H1 (cell line): ENCODE data around the gene STX2. TPM values are rescaled to one million over a fixed set of nuclear protein-coding genes. Genes with fewer than 3 reads are reported as not detected.
A peak's percentile ranks its signal among the peaks of the same experiment; 100 is the strongest.

Experiments used
- CBX5 ChIP-seq: fragments of 300-800, 300-1000 bp; sonication (generic); IDR thresholded peaks from 2 replicates; pipeline ENCODE4 v1.7.1; 2016; ENCODE audit warnings: antibody characterized with exemption, low read length, low read depth
- CEBPB ChIP-seq: IDR thresholded peaks from 2 replicates; pipeline ENCODE4 v1.6.1; 2012; ENCODE audit warnings: low read depth, low read length
- CREB1 ChIP-seq: IDR thresholded peaks from 2 replicates; pipeline ENCODE4 v1.6.1; 2012; ENCODE audit warnings: inconsistent platforms
- FOSL1 ChIP-seq: IDR thresholded peaks from 2 replicates; pipeline ENCODE4 v1.6.1; 2011; ENCODE audit warnings: mild to moderate bottlenecking, low read depth, low read length, moderate library complexity; ENCODE audit not compliant: insufficient read depth
- HDAC6 ChIP-seq: IDR thresholded peaks from one replicate; pipeline ENCODE4 v1.7.1; 2012; ENCODE audit warnings: low read depth, mild to moderate bottlenecking, inconsistent platforms, low read length, moderate library complexity
- JUND ChIP-seq: IDR thresholded peaks from 2 replicates; pipeline ENCODE4 v1.6.1; 2011; ENCODE audit warnings: mild to moderate bottlenecking, improper control_type of control experiment, low read length
- KDM1A ChIP-seq: fragments of 200-600, 300-600 bp; sonication (generic); IDR thresholded peaks from 2 replicates; pipeline ENCODE4 v1.7.1; 2016; ENCODE audit warnings: mild to moderate bottlenecking, low read length, borderline replicate concordance
- KDM4A ChIP-seq: IDR thresholded peaks from one replicate; pipeline ENCODE4 v1.7.1; 2012; ENCODE audit warnings: low read depth, mild to moderate bottlenecking, moderate library complexity, low read length, inconsistent platforms; ENCODE audit not compliant: severe bottlenecking
- KDM5A ChIP-seq: fragments of 200-600 bp; IDR thresholded peaks from 2 replicates; pipeline ENCODE4 v1.7.1; 2012; ENCODE audit warnings: mild to moderate bottlenecking, low read length, inconsistent platforms, mixed read lengths
- NANOG ChIP-seq: IDR thresholded peaks from 2 replicates; pipeline ENCODE4 v1.6.1; 2011; ENCODE audit warnings: low read length, low read depth, mild to moderate bottlenecking, inconsistent platforms; ENCODE audit not compliant: insufficient read depth, poor library complexity, severe bottlenecking
- POLR2A ChIP-seq, 2 experiments: IDR thresholded peaks; 1 replicate in 1 of 2; 2 replicates in 1 of 2; pipeline ENCODE4 v1.6.1; 2011; ENCODE audit warnings: low read depth in 2 of 2, low read length in 2 of 2, mild to moderate bottlenecking in 2 of 2; ENCODE audit errors: control extremely low read depth in 1 of 2
- SP1 ChIP-seq: IDR thresholded peaks from 2 replicates; pipeline ENCODE4 v1.6.1; 2011; ENCODE audit warnings: low read depth, low read length
- SP2 ChIP-seq: IDR thresholded peaks from 2 replicates; pipeline ENCODE4 v1.6.1; 2012; ENCODE audit warnings: mild to moderate bottlenecking, low read length, inconsistent platforms
- SP4 ChIP-seq: IDR thresholded peaks from 2 replicates; pipeline ENCODE4 v1.6.1; 2012; ENCODE audit warnings: low read length, inconsistent platforms
- TAF1 ChIP-seq: IDR thresholded peaks from 2 replicates; pipeline ENCODE4 v1.6.1; 2011; ENCODE audit warnings: mild to moderate bottlenecking, low read depth, low read length
- TEAD4 ChIP-seq: IDR thresholded peaks from 2 replicates; pipeline ENCODE4 v1.6.1; 2012; ENCODE audit warnings: low read depth, low read length, inconsistent platforms, mixed read lengths
- YY1 ChIP-seq: IDR thresholded peaks from 2 replicates; pipeline ENCODE4 v1.6.1; 2011; ENCODE audit warnings: low read depth, mild to moderate bottlenecking, low read length
- ZNF274 ChIP-seq: IDR thresholded peaks from 2 replicates; pipeline ENCODE4 v1.7.0; 2012; ENCODE audit warnings: low read length, borderline replicate concordance; ENCODE audit errors: extremely low read depth
- polyA plus RNA-seq, 7 experiments: library from polyadenylated mRNA; depleted of rRNA in 3 of 7; stranded (reverse) in 5 of 7; unstranded in 2 of 7; fragments of >200 nt in 5 of 7; fragments of 200-250 nt in 2 of 7; gene quantifications; 1 replicate in 5 of 7; 2 replicates in 1 of 7; 4 replicates in 1 of 7; pipeline versions ENCODE4 v1.2.1 to v1.2.3, GENCODE V29; 2011 to 2013; ENCODE audit warnings: missing spikeins in 2 of 7, mixed read lengths in 2 of 7
- total RNA-seq: library from RNA; stranded (reverse); fragmentation: NEBNext Ultra II Directional; extraction: Animal tissue kit (Norgen Biotek cat#: 25700); gene quantifications from 2 replicates; pipeline ENCODE4 v1.2.1, GENCODE V29; 2021
- TF ChIP-seq, protein P1 (sequence below): IDR thresholded peaks from 2 replicates; pipeline ENCODE4 v1.6.1; 2012; ENCODE audit warnings: low read length, inconsistent platforms
- TF ChIP-seq, protein P2 (sequence below): IDR thresholded peaks from 2 replicates; pipeline ENCODE4 v1.6.1; 2012; ENCODE audit warnings: inconsistent platforms
- TF ChIP-seq, protein P3 (sequence below), 3 experiments: IDR thresholded peaks; 1 replicate in 2 of 3; 2 replicates in 1 of 3; pipeline versions ENCODE4 v1.5.1 to v1.6.1; 2011; ENCODE audit warnings: low read length in 3 of 3, mild to moderate bottlenecking in 3 of 3, inconsistent platforms in 2 of 3, low read depth in 1 of 3, moderate library complexity in 1 of 3; ENCODE audit not compliant: insufficient read depth in 1 of 3; ENCODE audit errors: control extremely low read depth in 1 of 3

The STX2 gene
- total and polyA plus RNA-seq, 2 of the 8 experiments (the other 6 are each of a cell fraction or from before 2014, with no cell fraction given), result 20.0 to 26.3 TPM

DNA sequence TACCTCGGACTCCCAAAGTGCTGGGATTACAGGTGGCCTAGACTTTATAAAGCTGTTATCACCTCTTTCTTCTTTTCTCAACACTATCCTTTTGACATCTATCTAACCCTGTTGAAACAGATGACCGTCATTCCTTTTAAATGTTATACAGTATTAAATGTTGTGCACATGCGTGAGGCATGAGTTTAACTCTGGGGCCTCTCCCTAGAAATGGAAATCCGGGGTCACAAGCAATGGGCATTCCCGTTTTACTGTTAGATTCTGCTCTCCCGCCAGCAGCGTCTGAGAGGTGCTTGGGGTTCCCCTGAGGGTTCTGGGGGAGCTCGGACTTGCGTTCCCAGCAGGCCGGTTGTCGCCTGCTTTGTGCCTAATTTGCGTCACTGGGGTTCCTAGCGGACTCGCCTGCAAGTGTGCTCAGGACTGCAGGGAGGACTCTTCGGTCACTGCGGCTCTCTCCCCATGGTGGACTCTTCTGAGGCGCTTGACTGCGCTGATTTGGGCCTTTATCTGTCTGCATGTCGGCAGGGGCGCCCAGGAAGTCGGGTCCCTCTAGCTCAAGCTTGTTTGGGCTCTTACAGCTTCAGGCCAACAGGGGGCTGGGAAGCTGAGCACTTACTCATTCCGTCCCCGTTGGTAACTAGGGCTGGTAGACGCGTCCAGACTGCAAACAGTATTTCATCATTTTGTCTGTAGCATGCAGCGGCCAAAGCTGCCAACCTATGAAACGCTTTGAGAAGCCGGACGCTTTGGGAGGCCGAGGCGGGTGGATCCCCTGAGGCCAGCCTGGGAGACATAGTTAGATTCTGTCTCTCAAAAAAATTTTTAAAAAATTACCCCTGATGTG lies 31.6 kb upstream of the STX2 start (continued):
- TF ChIP-seq, protein P1, sequence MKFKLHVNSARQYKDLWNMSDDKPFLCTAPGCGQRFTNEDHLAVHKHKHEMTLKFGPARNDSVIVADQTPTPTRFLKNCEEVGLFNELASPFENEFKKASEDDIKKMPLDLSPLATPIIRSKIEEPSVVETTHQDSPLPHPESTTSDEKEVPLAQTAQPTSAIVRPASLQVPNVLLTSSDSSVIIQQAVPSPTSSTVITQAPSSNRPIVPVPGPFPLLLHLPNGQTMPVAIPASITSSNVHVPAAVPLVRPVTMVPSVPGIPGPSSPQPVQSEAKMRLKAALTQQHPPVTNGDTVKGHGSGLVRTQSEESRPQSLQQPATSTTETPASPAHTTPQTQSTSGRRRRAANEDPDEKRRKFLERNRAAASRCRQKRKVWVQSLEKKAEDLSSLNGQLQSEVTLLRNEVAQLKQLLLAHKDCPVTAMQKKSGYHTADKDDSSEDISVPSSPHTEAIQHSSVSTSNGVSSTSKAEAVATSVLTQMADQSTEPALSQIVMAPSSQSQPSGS, result peak; percentile 64; the same call in 1 of the 2 replicates
- TF ChIP-seq, protein P2, sequence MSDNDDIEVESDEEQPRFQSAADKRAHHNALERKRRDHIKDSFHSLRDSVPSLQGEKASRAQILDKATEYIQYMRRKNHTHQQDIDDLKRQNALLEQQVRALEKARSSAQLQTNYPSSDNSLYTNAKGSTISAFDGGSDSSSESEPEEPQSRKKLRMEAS, result no peak
- TF ChIP-seq TEAD4 (no peak), POLR2A (IDR thresholded peaks at IDR 0.05; ENCODE audit: control extremely low read depth in 1 of 2, low read depth in 2 of 2, low read length in 2 of 2) (peak in 1 of 2 experiments; percentile 36; a peak in 1 of 3 replicates), YY1 (no peak), SP1 (no peak), ZNF274 (no peak), KDM1A (no peak), TAF1 (0 out of 2 replicates have a peak, but pooled peaks have one; percentile 50), JUND (0 out of 2 replicates have a peak, but pooled peaks have one; percentile 20), KDM5A (no peak), SP2 (no peak), CEBPB (peak; percentile 53; the same call in 1 of the 2 replicates), FOSL1 (no peak), HDAC6 (no peak), KDM4A (no peak), CBX5 (no peak), SP4 (no peak), CREB1 (0 out of 2 replicates have a peak, but pooled peaks have one; percentile 15), NANOG (peak; percentile 23)
- TF ChIP-seq, protein P3, sequence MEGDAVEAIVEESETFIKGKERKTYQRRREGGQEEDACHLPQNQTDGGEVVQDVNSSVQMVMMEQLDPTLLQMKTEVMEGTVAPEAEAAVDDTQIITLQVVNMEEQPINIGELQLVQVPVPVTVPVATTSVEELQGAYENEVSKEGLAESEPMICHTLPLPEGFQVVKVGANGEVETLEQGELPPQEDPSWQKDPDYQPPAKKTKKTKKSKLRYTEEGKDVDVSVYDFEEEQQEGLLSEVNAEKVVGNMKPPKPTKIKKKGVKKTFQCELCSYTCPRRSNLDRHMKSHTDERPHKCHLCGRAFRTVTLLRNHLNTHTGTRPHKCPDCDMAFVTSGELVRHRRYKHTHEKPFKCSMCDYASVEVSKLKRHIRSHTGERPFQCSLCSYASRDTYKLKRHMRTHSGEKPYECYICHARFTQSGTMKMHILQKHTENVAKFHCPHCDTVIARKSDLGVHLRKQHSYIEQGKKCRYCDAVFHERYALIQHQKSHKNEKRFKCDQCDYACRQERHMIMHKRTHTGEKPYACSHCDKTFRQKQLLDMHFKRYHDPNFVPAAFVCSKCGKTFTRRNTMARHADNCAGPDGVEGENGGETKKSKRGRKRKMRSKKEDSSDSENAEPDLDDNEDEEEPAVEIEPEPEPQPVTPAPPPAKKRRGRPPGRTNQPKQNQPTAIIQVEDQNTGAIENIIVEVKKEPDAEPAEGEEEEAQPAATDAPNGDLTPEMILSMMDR (IDR thresholded peaks at IDR 0.05; ENCODE audit: control extremely low read depth in 1 of 3, insufficient read depth in 1 of 3, low read depth in 1 of 3, low read length in 3 of 3), result peak; percentile 56 to 75 (median 65)
